Natural killer cell (primary cell): ENCODE data around the gene MRO. TPM values are rescaled to one million over a fixed set of nuclear protein-coding genes. Genes with fewer than 3 reads are reported as not detected.

Experiments
- ATAC-seq, 3 donors: fragments of 150-1000 bp in 2 of 3; fragments of 200-7000 bp in 1 of 3; cut with Tn5 transposase; 1 replicate in 1 of 3; 2 replicates in 2 of 3; pipeline ENCODE4 v1.10.0; 2021; ENCODE audit warnings: mild to moderate bottlenecking in 2 of 3, moderate library complexity in 2 of 3
- DNase-seq, 2 donors: peaks; one replicate each; pipeline versions ENCODE4 v3.0.0 to v3.0.0-alpha.2; 2013 to 2021; ENCODE audit warnings: mixed read lengths in 1 of 2
- H3K27ac ChIP-seq: one replicate; pipeline ENCODE4 v1.5.1; 2013; ENCODE audit warnings: mild to moderate bottlenecking, low read length
- H3K27me3 ChIP-seq: one replicate; pipeline ENCODE4 v1.6.1; 2013; ENCODE audit warnings: low read length; ENCODE audit not compliant: control insufficient read depth, insufficient read depth
- H3K36me3 ChIP-seq: one replicate; pipeline ENCODE4 v1.6.1; 2013; ENCODE audit warnings: low read length; ENCODE audit not compliant: control insufficient read depth, insufficient read depth
- H3K4me1 ChIP-seq: one replicate; pipeline ENCODE4 v1.6.1; 2013; ENCODE audit warnings: low read length; ENCODE audit not compliant: control insufficient read depth, insufficient read depth
- H3K4me3 ChIP-seq: one replicate; pipeline ENCODE4 v1.5.1; 2013; ENCODE audit warnings: low read length
- H3K9me3 ChIP-seq: one replicate; pipeline ENCODE4 v1.6.1; 2013; ENCODE audit warnings: low read length; ENCODE audit not compliant: control insufficient read depth, insufficient read depth
- H3K27ac Mint-ChIP-seq, 2 donors: one replicate each; pipeline ENCODE4 v1.8.0; 2022; ENCODE audit warnings: mild to moderate bottlenecking in 2 of 2, mixed read lengths in 2 of 2, moderate library complexity in 1 of 2
- H3K27me3 Mint-ChIP-seq, 2 donors: one replicate each; pipeline ENCODE4 v1.8.0; 2022; ENCODE audit warnings: low read depth in 2 of 2, mixed read lengths in 2 of 2
- H3K36me3 Mint-ChIP-seq: one replicate; pipeline ENCODE4 v1.8.0; 2022; ENCODE audit warnings: mixed read lengths
- H3K4me1 Mint-ChIP-seq, 2 donors: one replicate each; pipeline ENCODE4 v1.8.0; 2022; ENCODE audit warnings: mixed read lengths in 2 of 2
- H3K4me3 Mint-ChIP-seq: one replicate; pipeline ENCODE4 v1.8.0; 2022; ENCODE audit warnings: mild to moderate bottlenecking, moderate library complexity, mixed read lengths
- H3K9me3 Mint-ChIP-seq, 2 donors: one replicate each; pipeline ENCODE4 v1.8.0; 2022; ENCODE audit warnings: mixed read lengths in 2 of 2
- WGBS: methylation state at CpG from one replicate; pipeline ENCODE4 v1.1.7; 2013; ENCODE audit warnings: missing lambda C conversion rate; ENCODE audit not compliant: insufficient coverage; 5-methylcytosine and 5-hydroxymethylcytosine counted together
- intact Hi-C: fragments of 100-400 bp; cut with micrococcal nuclease; formaldehyde crosslinking; loops from one replicate; pipeline ENCODE4 v1.14.2; 2022
- total RNA-seq, 4 donors: library from RNA; stranded (reverse); fragments of 120-200 nt in 1 of 4; gene quantifications; one replicate each; pipeline versions ENCODE4 v1.2.3 to v1.2.4, GENCODE V29; 2013 to 2022
- TF ChIP-seq, protein P1 (sequence below): fragments of 200-600 bp; IDR thresholded peaks from one replicate; pipeline ENCODE4 v1.8.0; 2022; ENCODE audit warnings: antibody characterized with exemption

The MRO gene
- total RNA-seq, 3 donors from 2014 or later (not counting 1 experiment from before 2014, with no cell fraction given): not detected

DNA sequence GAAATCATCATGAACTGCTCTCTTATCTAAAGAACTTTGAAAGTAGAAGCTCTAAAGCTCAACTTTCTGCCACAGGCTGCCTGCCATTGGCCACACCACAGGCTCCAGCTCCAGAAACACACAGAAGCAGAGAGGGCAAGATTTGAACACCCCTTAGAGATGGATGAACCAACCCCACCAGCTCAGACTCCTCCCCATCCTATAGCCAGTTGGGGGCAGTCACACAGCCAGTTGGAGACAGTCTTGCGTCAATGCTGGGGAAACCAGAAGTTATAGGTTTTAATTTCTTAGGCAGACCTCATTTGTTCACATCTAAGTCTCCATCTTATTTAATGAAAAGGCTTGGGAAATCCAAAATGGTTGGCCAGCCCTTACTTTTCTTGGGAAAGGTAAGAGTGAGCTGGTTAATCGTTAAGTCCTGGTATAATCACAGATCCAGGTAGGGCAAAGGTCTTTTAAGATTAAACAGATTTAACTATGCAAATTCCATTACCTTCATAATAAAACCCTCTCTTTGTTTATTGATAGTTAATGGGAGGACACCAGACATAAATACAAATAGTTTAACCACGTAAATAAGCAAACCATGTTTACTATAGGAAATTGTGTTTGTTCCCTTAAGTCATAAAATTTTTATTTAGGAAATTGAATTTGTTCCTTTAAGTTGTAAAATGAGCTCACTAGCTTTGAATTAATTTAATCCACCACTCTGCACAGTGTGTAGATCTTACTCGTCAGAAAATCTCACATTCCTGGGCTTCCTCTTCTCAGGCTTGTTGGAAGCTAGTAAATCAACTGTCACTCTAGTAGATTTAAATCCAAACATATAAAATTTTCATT lies 28.0 kb downstream of the MRO start:
- Mint-ChIP-seq H3K9me3 (no peaks in the 10 kb centered on the region), H3K4me3 (no peak overlapping the region)

DNA sequence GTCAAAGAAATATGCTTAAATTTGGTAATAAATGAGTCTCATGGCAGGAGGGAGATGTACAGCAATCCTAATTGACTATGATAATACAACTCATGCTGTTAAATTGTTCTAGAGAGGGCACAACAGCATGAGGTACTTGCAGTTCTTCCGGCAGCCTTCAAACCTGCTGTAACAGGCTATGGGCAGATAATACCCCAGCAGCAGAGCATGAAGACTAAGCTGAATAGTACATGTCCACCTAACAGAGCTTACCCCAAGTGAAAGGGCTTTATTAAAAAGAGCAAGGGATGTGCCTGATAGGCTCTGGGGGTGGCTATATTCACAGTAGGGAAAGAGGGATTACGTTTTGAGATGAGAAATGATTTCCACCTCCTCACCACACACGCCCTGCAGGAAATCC lies 28.9 kb downstream of the MRO start:
- H3K4me3 ChIP-seq: no peak overlapping the region
- H3K4me3 Mint-ChIP-seq: no peak overlapping the region
- DNase-seq (no peak), ATAC-seq (no peak)
- H3K27me3 Mint-ChIP-seq: peaks cover 5 to 28% of the 10 kb centered on the region in 2 donors
- intact Hi-C loops: no loop called here
- H3K4me1 Mint-ChIP-seq: no peaks in the 10 kb centered on the region
- H3K27ac ChIP-seq: no peak overlapping the region
- TF ChIP-seq, protein P1, sequence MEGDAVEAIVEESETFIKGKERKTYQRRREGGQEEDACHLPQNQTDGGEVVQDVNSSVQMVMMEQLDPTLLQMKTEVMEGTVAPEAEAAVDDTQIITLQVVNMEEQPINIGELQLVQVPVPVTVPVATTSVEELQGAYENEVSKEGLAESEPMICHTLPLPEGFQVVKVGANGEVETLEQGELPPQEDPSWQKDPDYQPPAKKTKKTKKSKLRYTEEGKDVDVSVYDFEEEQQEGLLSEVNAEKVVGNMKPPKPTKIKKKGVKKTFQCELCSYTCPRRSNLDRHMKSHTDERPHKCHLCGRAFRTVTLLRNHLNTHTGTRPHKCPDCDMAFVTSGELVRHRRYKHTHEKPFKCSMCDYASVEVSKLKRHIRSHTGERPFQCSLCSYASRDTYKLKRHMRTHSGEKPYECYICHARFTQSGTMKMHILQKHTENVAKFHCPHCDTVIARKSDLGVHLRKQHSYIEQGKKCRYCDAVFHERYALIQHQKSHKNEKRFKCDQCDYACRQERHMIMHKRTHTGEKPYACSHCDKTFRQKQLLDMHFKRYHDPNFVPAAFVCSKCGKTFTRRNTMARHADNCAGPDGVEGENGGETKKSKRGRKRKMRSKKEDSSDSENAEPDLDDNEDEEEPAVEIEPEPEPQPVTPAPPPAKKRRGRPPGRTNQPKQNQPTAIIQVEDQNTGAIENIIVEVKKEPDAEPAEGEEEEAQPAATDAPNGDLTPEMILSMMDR: no peak
- H3K36me3 ChIP-seq: no peaks in the 10 kb centered on the region
- no peaks in the 10 kb centered on the region for H3K9me3 ChIP-seq
- 94% methylated on average over 1 of the region's 3 CpGs for WGBS
- H3K27me3 ChIP-seq: peaks cover 2% of the 10 kb centered on the region
- no peak overlapping the region for H3K27ac Mint-ChIP-seq
- no peaks in the 10 kb centered on the region for H3K36me3 Mint-ChIP-seq
- no peaks in the 10 kb centered on the region for H3K4me1 ChIP-seq
- H3K9me3 Mint-ChIP-seq: no peaks in the 10 kb centered on the region

More for the DNA sequence above, 28.0 kb downstream of the MRO start:
- Mint-ChIP-seq H3K27ac (no peak overlapping the region), H3K27me3 (peaks cover 9 to 37% of the 10 kb centered on the region in 2 donors), H3K4me1 (no peaks in the 10 kb centered on the region), H3K36me3 (no peaks in the 10 kb centered on the region)
- Histone ChIP-seq H3K4me3 (no peak overlapping the region), H3K36me3 (no peaks in the 10 kb centered on the region), H3K27ac (no peak overlapping the region), H3K9me3 (no peaks in the 10 kb centered on the region), H3K4me1 (no peaks in the 10 kb centered on the region), H3K27me3 (peaks cover 2% of the 10 kb centered on the region)
- DNase-seq (no peak), ATAC-seq (no peak)
- TF ChIP-seq, protein P1: no peak
- 63% methylated on average over 1 of the region's 4 CpGs for WGBS
- intact Hi-C loops: no loop called here

DNA sequence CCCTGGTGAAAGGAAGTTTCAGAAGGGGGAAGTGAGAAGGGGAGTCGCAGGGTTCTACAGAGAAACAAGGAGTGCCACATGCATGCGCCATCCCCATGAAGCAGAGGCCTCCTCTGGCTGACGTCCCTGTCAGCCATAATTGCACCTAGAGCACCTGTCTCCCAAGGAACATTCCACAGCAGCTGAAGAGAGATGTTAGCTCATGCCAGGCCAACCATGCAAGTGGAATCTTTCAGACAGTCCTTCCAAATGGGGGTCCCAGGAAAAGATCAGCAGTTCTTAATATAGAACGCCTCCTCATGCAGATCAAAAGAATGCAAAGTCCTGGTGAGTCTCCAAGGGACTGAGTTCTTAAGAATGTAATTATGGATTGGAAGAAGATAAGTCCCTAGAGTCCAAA lies 29.6 kb downstream of the MRO start:
- WGBS: 71% methylated on average over 4 of the region's 4 CpGs
- H3K4me3 Mint-ChIP-seq: no peak overlapping the region

More for the DNA sequence above, 29.6 kb downstream of the MRO start:
- H3K27me3 ChIP-seq: peaks cover under 1% of the 10 kb centered on the region
- no peaks in the 10 kb centered on the region for H3K4me1 ChIP-seq
- no peak for DNase-seq
- no peak for ATAC-seq
- Mint-ChIP-seq H3K9me3 (no peaks in the 10 kb centered on the region), H3K27me3 (peaks cover 7 to 21% of the 10 kb centered on the region in 2 donors), H3K4me1 (no peaks in the 10 kb centered on the region), H3K27ac (no peak overlapping the region), H3K36me3 (no peaks in the 10 kb centered on the region)
- H3K9me3 ChIP-seq: no peaks in the 10 kb centered on the region
- no peak overlapping the region for H3K27ac ChIP-seq
- no peak overlapping the region for H3K4me3 ChIP-seq
- no peaks in the 10 kb centered on the region for H3K36me3 ChIP-seq
- TF ChIP-seq, protein P1: no peak
- intact Hi-C loops: no loop called here
